GM12801 (cell line): ENCODE data around the gene DVL2.

ENCODE experiments used
- TF ChIP-seq, protein P1 (sequence below): IDR thresholded peaks from one replicate; pipeline ENCODE4 v1.5.1; 2011; ENCODE audit warnings: control low read depth; ENCODE audit not compliant: insufficient read length; ENCODE audit errors: extremely low read depth

Gene DVL2

DNA sequence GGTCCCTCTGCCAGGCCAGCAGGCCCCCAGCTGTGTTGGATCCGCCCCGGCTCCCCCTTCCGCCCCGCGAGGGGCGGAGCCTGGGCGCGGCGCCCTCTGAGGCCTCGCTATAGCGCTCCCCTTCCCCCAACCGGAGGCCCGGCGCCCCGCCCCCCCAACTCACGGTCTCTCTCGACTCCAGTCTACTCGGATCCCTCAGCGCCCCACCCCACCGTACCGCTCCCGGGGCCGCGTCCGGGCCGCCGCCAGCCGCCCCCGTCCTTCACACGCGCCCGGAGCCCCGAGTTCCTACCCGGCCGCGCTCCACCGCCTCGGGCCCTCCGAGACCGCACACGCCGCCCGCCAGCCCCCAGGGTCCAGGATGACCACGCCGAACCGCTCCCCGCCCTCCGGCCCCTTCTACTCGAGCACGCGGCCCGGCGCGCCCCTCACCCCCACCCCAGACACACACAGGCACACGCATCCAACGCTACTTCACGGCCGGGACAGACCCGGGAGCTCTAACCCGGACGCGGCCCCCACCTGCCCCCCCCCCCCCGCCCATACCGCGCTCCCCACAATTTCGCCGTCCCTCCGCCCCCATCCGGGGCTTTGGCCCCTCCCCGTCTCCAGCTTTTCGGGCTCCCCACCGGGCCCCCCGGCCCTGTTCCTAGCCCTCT, 3.6 kb upstream of the DVL2 start:
- TF ChIP-seq, protein P1, sequence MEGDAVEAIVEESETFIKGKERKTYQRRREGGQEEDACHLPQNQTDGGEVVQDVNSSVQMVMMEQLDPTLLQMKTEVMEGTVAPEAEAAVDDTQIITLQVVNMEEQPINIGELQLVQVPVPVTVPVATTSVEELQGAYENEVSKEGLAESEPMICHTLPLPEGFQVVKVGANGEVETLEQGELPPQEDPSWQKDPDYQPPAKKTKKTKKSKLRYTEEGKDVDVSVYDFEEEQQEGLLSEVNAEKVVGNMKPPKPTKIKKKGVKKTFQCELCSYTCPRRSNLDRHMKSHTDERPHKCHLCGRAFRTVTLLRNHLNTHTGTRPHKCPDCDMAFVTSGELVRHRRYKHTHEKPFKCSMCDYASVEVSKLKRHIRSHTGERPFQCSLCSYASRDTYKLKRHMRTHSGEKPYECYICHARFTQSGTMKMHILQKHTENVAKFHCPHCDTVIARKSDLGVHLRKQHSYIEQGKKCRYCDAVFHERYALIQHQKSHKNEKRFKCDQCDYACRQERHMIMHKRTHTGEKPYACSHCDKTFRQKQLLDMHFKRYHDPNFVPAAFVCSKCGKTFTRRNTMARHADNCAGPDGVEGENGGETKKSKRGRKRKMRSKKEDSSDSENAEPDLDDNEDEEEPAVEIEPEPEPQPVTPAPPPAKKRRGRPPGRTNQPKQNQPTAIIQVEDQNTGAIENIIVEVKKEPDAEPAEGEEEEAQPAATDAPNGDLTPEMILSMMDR, result no peak

DNA sequence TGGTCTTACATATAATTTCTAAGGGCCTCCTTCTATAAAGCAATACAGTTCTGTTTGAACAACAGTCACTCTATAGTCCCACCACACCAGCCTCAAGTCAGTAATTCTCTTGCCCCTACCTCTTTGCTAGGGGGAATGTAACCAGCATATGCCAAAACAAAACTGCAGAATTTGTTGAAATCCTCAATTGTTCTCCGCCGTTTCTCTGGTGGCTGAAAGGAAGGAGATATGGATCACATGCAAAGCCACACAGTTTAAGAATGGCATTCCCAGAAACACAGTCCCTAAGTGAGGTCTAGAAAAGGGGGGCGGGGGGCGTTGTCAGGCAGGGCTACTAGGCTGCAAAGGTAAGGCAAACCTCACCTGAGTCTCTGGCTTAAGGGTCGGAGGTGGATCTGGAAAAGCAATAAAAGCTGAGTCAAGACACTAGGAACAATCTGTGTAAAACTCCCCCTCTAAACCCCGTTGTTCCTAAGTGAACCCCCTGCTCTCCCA, 3.0 kb upstream of the DVL2 start:
- TF ChIP-seq, protein P1, result no peak

DNA sequence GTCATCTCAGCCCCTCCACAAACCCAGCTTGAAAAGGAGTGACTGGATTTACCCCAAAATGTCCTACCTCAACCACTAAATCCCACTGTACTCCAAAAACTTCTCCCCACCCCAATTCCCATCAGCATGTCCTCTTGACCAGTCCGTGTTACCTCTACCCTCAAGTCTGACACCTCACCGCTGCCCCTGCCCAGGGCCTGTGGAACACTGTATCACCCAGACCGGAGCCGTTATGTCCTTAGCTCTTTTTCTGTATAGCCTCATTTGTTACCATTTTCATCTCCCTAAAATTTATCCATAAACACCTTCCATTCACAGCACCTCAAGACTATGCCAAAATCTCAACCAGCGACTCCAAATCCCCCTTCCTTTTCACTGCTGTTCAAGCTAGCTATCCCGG, 2.5 kb upstream of the DVL2 start:
- TF ChIP-seq, protein P1, result no peak

DNA sequence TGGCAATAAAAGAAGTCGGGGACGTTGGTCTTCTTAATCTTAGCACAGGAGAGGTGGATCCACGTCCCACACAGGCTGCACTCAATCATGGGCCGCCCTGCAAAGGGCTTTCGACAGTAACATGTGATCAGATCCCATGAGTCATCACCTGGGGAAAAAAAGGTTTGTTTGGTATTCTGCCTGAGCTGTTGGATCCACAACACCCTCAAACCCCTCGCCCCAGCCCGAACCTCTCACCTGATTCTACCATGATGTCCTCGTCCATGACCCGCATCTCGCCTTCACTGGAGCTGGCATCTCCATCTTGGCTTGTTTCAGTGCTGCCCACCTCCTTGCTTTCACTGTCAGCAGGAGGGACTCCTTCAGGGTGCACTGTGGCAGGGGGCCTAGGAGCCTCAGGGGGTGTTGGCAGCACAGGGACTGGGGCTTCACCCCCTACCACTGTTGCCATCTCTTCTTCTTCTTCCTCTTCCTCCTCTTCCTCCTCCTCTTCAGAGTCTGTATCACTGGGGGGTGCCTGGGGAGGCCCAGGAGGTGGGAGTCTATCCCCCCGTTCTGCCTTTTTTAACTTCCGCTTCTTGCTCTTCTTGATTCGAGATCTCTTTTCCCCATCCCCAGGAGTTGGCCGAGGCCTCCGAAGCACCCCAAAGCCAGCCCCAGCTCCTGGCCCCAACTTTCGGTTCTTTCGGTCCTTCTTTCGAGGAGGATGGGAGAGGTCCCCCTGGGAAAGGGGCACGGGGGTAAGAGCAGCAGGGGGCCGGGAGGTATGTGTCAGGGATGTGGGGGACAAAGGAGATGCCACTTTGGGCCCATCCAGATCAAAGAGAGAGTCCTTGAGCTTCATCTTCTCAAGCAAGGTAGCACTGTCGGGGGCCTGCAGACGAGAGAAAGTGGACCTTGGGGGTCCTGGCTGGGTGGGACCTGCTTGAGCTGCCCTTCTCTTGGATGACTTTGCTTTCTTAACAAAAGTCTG, 1.7 kb upstream of the DVL2 start:
- TF ChIP-seq, protein P1, result no peak

DNA sequence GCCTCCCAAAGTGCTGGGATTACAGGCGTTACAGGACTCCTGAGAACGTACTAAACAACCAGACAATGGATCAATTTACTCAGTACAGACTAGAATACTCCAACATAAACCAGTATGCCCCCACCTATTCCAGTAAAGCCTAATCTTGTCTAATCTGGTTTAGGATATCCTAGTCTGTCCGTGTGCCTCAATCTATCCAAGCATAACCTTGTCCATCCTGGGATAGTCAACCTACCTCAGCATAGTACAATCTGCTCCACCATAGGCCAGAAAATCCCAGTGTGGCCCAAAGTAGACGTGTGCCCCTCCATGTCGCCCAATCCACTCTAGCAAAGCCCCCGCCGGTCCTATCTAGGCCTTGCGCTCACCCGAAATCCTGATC, 625 bp downstream of the DVL2 start:
- TF ChIP-seq, protein P1, result no peak

DNA sequence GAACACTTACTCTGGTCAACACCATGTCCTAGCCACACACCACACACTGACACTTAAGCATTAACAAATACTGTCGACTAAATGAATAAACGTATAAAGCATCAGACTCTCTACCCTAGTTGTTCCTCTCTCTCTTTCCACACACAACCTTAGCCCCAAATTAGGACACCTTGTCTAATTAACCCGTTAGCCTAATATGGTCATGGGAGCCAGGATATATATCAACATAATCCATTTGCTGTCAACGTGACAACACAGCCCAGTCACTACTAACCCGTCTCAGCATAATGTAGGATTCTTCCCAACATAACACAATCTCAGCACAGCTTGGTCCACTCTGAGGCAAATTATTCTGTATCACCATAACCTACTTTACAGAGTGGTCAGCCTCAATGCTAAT, 2.2 kb downstream of the DVL2 start:
- TF ChIP-seq, protein P1, result no peak

DNA sequence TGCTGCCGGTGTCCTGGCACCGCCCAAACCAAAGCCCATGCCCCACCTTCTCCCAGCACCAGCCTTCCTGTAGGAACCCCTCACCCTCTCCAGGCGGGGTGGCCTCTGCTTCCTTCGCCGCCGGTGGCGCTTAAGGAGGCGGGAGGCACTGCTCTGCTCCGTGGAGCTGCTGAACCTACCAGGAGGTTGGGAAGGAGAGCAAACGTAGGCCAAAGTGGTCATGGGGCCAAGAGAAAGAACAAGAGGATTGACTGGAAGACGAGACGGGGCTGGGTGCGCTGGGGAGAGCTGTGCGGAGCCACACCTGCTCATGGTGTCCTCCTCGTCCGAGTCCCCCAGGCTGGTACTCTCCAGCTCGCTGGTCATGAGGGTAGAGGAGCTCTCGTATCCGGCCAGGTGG, 4.8 kb downstream of the DVL2 start:
- TF ChIP-seq, protein P1, result no peak
